ENCODE results near the gene ACKR4.
"Not testable (repeated sequence)": the region's sequence is repeated elsewhere in the genome, so short reads cannot be mapped to it uniquely, and the experiment has no call there.

ACKR4 gene

DNA sequence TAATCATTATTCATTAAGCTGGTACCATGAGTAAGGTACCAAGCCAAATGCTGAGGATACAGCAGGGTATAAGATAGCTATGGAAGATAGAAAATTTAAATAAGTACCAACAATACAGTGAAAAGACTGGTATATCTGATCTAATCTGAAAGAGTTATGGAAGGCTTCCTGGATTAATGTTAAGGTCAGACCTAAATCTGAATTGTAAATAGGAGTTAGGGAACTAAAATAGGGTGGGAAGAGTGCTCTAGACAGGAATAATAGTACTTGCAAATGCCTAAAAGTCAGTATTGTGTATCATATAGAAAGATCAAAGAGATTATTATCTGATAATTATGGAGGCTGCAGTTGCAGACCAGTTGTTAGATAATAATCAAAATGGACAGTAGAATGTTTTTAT lies 2.6 kb upstream of the ACKR4 start:
- no peak for DNase-seq (ENCODE audit: low spot score)

DNA sequence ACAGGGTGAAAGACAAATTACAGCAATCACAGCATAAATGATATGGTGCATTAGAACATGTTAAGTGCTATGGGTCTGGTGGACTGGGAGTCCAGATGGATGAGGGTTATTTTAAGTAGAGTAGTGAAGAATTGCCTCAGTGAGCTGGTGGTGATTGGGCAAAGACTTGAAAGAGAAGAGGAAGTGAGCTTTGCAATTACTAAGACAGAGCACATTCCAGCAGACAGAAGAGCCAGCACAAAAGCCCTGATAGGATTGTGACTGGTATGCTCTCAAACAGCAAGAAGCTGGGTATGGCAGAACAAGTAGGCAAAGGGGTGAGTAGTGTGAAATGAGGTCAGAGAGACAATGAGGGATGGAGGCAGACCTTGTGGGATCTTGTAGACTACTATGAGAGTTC lies 2.1 kb upstream of the ACKR4 start:
- DNase-seq (ENCODE audit: low spot score) = peak; percentile 24

DNA sequence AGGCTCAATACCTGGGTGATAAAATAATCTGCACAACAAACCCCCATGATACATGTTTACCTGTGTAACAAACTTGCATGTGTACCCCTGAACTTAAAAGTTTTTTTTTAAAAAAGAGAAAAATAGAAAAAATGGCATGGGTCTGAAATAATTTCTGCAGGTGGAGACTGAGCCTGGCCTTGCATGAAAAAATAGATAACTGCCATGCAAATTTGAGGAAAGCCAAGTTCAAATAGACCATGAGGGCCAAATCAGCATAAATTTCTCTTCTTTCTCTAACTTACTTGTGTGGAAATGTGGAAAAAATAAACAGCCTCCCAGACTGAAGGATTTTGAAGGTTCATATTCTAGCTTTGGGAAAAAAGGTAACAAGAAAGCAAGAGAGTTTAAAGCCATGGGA lies 744 bp upstream of the ACKR4 start:
- DNase-seq (ENCODE audit: low spot score) = no peak

DNA sequence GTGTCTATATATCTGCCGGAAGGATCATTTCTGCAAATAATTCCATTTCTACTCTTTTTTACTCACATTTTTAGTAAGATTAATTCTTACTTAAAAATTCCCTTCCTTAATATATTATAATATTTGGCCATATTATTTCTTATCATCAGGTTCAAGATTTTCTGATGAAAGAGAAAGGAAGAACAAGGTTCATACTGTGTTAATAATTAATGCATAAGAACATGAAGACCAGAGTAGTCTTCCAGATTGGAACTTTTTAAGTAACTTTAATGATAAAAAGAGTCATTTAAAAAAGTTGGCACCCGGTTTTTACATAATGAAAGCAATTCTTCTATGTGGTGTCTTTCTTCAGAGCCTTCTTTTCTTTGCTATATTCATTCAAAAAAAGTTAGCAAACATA lies 590 bp downstream of the ACKR4 start:
- DNase-seq (ENCODE audit: low spot score) = no peak

DNA sequence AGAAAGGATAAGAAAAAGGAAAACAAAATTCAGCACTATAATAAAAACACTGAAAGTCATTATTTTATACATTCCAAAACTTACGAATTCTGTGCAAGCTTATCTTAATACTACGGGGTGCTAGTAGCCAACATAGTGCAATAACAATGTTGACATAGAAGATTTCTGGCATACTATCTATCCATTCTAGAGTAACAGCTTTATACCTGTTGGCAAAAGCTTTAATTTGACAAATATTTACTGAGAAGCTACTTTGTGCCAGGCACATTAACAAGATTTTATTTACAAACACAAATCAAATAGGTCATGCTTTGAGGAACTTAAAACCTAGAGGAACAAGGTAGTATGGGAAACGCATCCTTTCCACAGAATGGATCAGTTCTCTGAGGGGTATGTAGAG lies 1.1 kb downstream of the ACKR4 start:
- no peak for DNase-seq (ENCODE audit: low spot score)

DNA sequence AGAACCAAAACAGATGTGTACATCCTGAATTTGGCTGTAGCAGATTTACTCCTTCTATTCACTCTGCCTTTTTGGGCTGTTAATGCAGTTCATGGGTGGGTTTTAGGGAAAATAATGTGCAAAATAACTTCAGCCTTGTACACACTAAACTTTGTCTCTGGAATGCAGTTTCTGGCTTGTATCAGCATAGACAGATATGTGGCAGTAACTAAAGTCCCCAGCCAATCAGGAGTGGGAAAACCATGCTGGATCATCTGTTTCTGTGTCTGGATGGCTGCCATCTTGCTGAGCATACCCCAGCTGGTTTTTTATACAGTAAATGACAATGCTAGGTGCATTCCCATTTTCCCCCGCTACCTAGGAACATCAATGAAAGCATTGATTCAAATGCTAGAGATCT lies 3.5 kb downstream of the ACKR4 start:
- DNase-seq (ENCODE audit: low spot score) = not testable (repeated sequence)

DNA sequence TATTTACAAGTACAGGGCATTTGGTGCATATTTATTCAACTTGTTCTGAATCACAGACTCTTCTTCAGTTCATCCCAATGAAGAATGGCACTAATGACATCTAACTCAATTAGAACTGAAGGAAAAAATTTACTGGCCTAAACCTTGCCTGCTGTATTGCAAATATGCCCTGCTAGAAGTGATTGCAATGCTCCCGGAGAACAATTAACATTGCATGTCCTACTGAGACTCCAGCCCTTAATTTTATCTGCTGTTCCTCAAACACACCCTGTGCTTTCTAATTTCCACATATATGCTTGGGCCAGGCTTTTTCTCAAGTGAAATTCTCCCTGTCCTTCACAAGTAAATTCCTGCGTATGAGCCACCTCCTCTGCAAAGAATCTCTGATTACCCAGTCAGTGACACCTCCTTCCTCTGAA lies 8.3 kb downstream of the ACKR4 start:
- DNase-seq (ENCODE audit: low spot score) = no peak

DNA sequence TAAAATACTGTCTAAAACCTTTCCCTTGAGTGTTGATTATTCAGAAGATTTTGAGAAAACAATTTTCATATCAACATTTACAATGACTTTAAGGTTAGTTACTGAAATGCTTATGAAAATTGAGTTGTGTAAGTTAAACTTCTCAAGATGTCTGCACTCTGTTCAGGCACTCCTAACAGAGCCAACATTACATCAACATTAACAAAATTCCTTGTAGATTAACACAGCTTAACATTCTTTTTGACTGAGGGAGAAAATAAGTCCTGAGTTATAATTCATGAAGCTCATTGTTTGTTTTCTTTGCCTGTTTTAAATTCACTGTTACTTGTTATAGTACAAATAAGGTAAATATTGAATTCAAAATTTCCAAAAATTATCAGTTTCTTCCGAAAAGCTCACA lies 9.0 kb downstream of the ACKR4 start:
- no peak for DNase-seq (ENCODE audit: low spot score)

DNA sequence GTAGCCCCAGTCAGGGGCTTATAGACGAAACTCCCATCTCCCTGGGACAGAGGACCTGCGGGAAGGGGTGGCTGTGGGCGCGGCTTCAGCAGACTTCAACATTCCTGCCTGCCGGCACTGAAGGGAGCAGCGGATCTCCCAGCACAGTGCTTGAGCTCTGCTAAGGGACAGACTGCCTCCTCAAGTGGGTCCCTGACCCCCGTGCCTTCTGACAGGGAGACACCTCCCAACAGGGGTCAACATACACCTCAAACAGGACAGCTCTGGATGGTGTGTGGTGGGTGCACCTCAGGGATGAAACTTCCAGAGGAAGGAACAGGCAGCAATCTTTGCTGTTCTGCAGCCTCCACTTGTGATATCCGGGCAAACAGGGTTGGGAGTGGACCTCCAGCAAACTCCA lies 9.6 kb downstream of the ACKR4 start:
- not testable (repeated sequence) for DNase-seq (ENCODE audit: low spot score)

DNA sequence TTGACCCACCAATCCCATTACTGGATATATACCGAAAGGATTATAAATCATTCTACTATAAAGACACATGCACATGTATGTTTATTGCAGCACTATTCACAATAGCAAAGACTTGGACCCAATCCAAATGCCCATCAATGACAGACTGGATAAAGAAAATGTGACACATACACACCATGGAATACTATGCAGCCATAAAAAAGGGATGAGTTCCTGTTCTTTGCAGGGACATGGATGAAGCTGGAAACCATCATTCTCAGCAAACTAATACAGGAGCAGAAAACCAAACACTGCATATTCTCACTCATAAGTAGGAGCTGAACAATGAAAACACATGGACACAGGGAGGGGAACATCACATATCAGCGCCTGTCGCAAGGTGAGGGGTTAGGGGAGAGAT lies 18.2 kb downstream of the ACKR4 start:
- DNase-seq (ENCODE audit: low spot score) = not testable (repeated sequence)

DNA sequence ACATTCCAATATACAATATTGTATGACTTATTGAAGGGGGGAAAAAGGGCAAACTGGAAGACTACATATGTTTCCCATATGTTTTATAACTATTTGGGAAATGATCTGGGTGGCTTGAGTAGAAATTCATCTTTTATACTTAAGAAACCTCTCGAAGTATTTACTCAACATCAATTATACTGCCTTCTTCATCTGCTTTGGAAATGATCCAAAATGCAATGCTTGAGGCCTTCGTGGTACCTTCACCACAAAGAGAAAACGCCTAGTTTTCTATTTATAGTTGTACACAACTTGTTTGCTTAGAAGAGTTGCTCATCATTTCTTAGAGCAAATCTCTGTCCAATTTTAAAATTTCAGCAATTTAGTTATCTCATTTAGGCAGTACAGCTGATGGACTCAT lies 18.8 kb downstream of the ACKR4 start:
- no peak for DNase-seq (ENCODE audit: low spot score)

DNA sequence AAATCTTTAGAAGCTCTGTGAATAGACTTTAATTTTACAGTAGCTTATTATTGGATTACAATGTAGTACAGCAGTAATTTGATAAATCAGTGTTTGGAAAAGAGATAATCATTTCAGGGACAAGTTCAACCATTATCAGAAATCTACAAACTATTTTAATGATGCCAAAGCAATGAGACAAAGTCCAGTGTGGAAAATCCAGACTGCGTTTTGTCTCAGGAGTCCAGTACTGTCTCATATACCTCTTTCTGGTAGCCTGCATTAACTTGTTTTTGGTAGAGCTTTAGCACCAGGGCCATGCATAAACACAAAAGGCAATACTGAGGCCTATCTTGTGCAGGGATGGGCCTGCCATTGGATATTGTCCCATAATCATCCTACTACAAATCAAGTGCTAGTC lies 19.7 kb downstream of the ACKR4 start:
- DNase-seq (ENCODE audit: low spot score) = no peak

DNA sequence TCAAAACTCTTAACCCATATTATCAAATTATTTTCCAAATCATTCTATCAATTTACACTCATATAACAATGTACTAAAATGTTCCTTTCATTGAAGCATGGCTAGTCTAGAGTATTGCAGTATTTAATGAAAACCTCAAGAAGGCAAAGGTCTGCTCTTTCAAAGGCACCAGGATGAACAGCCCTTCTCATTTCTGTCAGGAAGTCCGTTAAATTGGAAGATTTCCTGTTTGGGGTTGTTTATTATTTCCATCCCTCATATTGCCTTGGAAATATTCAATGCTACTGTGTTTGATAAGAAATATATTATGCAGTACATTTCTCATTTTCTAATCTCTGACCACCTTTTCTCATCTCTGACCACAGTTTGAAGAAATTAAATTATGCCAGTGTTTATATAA lies 25.1 kb downstream of the ACKR4 start:
- DNase-seq (ENCODE audit: low spot score) = no peak

DNA sequence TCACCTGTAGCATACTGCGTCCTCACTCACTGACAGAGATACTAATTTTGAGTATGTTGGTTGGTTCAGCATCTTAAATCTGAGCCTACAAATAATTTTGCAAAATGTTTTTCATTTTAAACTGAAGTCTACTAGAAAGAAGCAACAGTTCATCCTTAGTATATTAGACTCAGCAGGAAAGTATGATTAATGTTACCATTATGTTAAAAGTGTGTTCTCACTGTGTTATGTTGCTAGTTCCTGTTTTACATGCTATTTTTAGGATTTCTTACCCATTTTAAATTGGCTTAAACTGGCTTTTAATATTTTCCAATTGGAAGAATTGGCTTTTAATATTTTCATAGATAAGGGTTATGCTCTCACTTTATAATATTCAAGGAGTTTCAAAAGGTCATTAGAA lies 25.7 kb downstream of the ACKR4 start:
- no peak for DNase-seq (ENCODE audit: low spot score)

DNA sequence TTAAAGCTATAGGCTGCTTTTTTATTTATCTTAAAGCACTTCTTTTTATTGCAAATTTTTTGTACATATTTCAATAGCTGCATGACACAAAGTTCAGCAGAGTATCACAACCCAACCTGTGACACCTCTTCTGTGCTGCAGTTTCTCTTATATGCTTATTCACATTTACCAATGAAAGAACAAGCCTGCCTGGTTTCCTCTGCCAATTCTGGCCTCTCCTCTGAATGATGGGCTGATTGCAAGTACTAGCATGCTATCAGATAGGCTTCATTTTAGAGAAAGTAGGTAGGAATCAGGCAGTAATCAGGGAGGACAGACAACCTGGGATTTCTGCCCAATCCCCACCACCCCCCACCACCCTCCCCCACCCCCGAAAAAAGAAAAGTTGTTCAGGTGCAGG lies 26.6 kb downstream of the ACKR4 start:
- DNase-seq (ENCODE audit: low spot score) = no peak

DNA sequence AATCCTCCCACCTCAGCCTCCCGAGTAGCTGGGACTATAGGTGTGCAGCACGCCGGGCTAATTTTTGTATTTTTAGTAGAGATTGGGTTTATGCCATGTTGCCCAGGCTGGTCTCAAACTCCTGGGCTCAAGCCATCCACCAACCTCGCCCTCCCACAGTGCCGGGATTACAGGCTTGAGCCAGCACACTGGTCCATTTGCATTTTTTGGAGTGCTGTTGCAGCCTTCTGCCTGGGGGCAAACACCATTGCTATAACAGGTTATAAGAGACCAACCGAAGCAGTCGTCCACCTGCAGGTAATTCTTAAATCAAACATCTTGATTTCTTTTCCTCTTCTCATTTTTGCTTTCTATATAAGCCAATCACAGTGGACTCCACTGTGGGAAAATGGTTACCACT lies 27.7 kb downstream of the ACKR4 start:
- DNase-seq (ENCODE audit: low spot score) = no peak

DNA sequence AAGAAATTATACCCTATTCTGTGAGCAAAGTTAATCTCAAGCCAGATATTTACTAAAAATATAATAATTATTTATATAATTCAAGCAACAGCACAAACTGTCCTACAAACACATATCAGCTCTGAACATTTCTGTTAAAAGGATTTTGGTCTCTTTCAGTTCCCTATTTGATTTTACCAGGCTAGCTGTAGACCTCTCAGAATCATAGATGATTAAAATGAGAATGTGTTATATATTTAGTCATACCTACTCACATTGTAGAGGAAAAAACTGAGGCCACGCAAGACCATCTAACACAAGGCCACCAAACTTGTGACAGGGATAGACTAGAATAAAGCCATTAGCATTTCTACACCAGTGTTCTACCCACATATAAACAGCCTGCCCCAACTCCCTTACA lies 28.5 kb downstream of the ACKR4 start:
- no peak for DNase-seq (ENCODE audit: low spot score)

DNA sequence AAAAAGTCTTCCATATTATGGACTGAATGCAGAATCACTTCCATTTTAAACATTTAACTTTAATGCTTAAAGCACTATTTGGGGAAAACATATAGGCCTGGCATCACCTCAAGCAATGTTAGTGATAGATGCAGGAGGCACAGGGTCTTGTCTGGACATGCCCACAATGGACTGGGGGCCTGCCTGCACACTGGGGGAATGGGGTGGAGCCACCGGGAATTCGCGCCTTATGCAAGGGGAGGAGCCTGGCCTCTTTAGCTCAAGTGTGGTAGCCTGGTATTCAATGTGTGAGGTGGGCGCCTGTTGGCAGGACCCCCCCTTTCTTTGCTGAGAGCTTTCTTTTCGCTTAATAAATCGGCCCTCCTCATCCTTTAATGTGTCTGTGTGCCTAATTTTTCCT lies 29.9 kb downstream of the ACKR4 start:
- no peak for DNase-seq (ENCODE audit: low spot score)

DNA sequence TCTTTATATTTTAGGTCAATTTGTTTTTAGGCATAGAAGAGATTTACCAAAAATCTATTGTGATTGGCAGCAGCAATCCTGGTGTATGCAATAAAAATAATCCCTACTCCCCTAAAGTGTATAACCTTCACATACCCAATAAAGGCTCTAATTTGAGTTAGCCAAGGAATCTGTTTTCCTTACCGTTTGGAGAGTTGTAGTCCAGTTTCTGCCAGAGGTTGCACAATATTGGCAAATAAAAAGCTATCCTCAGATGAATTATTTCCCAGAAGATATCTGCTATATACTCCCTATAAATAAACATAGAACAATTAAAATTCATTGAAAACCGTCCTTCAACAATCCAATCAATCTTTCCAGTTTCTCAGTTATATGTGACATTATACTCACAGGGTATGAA lies 31.1 kb downstream of the ACKR4 start:
- DNase-seq (ENCODE audit: low spot score) = no peak

DNA sequence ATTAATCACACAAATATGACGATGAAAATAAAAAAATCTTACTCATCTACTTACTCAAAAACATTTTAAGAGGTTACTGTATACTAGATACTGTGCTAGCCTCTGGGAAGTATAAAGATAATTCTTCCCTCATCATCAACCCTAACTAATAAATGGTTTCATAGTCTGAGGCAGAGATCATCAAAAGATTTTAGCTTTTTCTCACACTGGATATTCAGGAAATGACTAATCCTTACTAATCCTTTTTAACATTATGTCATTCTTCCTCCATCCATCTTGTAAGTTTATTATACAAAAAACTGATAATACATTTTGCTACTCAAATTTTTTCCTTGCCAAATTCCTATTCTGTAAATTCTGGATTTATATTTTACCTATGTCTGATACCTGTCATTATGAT lies 32.9 kb downstream of the ACKR4 start:
- DNase-seq (ENCODE audit: low spot score) = no peak

DNA sequence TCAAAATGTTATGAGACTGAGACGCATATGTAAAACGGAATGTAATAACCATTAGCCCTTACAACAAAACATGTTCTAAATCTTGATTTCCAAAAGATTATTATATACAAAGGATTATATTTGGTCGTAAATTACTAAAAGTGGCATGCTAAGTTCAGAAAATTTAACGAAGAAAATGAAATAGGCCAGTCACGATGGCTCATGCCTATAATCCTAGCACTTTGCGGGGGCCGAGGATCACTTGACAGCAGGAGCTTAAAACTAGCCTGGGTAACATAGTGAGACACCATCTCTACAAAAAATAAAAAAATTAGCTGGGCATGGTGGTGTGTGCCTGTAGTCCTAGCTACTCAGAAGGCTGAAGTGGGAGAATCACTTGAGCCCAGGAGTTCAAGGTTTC lies 33.5 kb downstream of the ACKR4 start:
- no peak for DNase-seq (ENCODE audit: low spot score)

DNA sequence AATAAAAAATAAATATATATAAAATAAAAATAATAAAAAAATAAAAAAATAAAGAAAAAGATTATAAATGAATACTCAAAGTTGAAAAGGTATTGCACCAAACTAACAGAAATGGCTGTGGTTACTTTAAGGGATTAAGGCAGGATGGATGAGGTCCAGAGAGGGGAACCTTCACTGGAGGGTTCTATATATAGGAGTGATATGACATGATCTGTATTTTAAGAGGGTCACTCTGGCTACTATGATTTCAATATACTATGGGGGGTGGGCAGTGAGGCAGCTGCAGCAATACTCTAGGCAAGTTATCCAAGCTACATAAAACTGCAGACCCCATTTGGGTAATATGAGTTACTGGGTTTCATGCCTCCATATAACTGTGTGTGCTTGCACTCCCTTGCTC lies 38.0 kb downstream of the ACKR4 start:
- DNase-seq (ENCODE audit: low spot score) = no peak

DNA sequence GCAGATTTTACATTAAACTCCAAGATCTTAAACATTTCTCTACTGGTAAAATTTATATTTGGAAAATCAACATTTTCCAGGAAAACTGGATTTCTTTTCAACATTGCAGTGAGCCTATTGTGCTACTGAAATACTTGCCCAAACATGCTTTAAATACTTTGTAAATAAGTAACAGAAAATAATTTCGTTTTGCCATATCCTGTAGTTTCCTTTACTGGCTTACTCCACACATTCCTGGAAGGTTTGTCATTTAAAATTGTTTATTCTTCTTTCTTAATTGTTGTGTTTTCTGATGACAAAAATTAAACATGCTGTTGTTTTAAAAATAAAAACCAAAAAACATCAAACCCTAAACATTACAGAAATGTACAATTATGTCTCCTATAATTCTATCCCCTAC lies 40.5 kb downstream of the ACKR4 start:
- DNase-seq (ENCODE audit: low spot score) = peak; percentile 25

DNA sequence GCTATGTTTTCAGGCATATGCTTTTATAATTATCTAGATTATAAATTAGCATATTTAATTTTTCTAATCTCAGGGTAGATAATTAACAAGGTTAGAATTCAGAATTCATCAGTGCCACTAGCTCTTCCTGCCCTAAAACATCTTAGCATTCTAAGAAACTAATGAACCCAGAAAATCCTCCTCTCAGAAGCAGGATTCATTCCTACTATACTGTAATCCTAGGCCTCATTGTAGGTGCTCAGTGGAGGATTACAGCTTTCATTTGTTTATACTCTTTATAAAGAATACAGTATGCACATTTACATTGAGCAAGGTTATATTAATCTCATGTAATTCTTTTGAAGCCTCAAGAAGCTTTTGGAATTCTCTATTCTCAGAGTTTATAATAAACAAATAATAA lies 41.6 kb downstream of the ACKR4 start:
- no peak for DNase-seq (ENCODE audit: low spot score)

DNA sequence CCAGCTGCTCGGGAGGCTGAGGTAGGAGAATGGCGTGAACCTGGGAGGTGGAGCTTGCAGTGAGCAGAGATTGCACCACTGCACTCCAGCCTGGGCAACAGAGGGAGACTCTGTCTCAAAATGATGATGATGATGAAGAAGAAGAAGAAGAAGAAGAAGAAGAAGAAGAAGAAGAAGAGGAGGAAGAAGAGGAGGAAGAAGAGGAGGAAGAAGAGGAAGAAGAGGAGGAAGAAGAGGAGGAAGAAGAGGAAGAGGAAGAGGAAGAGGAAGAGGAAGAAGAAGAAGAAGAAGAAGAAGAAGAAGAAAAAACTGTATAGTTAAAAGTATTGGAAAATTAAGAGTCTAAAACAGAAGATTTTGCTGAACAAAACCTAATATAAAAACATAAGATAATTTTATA lies 44.4 kb downstream of the ACKR4 start:
- not testable (repeated sequence) for DNase-seq (ENCODE audit: low spot score)
